ENCODE results near the gene LPCAT1.
"Not testable (repeated sequence)": the region's sequence is repeated elsewhere in the genome, so short reads cannot be mapped to it uniquely, and the experiment has no call there.

LPCAT1 gene, protein sequence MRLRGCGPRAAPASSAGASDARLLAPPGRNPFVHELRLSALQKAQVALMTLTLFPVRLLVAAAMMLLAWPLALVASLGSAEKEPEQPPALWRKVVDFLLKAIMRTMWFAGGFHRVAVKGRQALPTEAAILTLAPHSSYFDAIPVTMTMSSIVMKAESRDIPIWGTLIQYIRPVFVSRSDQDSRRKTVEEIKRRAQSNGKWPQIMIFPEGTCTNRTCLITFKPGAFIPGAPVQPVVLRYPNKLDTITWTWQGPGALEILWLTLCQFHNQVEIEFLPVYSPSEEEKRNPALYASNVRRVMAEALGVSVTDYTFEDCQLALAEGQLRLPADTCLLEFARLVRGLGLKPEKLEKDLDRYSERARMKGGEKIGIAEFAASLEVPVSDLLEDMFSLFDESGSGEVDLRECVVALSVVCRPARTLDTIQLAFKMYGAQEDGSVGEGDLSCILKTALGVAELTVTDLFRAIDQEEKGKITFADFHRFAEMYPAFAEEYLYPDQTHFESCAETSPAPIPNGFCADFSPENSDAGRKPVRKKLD
- total RNA-seq, result 33.8 to 83.2 reads per million in 2 donors

DNA sequence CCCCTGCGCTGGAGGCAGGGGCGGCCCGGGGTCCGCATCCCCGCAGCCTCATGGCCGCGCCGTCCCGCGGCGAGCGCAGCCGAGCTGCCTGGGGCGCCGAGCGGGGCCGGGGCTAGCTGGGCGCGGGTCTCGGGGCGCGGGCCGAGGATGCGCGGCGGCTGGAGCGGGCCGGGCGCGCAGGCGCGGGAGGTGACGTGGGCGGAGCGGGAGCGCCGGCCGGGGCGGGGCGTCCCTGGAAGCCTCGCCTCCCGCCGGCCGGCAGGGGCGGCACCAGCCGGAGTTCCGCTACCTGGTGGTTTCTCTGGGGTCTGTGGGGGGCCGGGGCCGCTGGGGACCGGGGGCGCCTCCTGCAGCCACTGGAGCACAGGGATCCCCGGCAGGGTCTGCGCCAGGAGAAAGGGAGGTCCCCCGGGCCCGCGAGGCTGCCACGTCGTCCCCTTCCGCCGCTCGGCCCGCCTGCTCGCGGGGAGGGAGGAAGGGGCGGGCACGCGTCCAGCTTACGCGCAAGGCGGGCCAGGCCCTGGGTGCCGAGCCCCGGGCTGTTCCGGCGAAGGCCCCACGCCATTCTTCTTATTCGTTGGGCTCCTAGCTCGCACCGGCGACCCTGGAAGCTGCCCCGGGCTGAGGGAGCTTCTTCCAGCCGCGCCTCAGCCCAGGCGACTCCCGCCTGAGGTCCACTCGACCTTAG lies at the start of gene LPCAT1:
LPCAT1 (minus strand) TSS at position 168 of the 688 bp plus-strand sequence; CDS start at position 52, 116 bp downstream.
- peak; percentile 68 for DNase-seq

DNA sequence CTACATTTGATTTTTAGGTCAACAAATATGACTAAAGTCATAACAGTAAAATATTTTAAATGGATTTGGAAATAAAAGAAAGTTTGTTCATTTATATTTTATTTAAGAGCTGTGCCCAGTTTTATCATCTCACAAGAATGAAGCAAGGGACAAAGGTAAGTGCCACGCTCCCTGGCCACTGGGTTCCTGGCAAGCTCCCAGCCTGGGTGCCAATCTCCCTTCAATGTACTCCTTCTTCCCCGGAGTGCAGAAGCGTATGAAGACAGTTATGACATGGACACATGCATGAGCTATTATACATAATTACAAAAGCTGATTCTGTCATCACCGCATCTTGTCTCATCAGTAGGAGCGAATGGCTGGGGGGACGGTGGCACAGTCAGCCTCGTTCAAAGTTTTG lies 48.1 kb upstream of the LPCAT1 start:
- DNase-seq, result not testable (repeated sequence)

GRCh38 chr5:1570975-1571374 lies 47.2 kb upstream of the LPCAT1 start:
- DNase-seq, result no peak

GRCh38 chr5:1568201-1568979 lies 44.6 kb upstream of the LPCAT1 start:
- no peak for DNase-seq

DNA sequence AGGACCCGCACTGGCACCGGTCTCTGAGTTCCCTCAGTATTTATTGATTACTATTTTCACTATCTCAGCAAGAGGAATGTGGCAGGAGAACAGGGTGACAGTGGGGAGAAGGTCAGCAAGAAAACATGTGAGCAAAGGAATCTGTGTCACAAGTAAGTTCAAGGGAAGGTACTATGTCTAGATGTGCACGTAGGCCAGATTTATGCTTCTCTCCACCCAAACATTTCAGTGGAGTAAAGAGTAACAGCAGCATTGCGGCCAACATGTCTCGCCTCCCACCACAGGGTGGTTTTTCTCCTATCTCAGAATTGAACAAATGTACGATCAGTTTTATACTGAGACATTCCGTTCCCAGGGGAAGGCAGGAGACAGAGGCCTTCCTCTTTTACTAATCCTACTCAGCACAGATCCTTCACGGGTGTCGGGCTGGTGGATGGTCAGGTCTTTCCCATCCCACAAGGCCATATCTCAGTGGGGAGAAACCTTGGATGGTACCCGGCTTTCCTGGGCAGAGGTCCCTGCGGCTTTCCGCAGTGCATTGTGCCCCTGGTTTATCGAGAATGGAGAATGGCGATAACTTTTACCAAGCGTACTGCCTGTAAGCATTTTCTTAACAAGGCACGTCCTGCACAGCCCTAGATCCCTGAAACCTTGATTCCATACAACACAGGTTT lies 43.9 kb upstream of the LPCAT1 start:
- DNase-seq, result not testable (repeated sequence)

GRCh38 chr5:1565737-1566734 lies 42.3 kb upstream of the LPCAT1 start:
- DNase-seq, result no peak

DNA sequence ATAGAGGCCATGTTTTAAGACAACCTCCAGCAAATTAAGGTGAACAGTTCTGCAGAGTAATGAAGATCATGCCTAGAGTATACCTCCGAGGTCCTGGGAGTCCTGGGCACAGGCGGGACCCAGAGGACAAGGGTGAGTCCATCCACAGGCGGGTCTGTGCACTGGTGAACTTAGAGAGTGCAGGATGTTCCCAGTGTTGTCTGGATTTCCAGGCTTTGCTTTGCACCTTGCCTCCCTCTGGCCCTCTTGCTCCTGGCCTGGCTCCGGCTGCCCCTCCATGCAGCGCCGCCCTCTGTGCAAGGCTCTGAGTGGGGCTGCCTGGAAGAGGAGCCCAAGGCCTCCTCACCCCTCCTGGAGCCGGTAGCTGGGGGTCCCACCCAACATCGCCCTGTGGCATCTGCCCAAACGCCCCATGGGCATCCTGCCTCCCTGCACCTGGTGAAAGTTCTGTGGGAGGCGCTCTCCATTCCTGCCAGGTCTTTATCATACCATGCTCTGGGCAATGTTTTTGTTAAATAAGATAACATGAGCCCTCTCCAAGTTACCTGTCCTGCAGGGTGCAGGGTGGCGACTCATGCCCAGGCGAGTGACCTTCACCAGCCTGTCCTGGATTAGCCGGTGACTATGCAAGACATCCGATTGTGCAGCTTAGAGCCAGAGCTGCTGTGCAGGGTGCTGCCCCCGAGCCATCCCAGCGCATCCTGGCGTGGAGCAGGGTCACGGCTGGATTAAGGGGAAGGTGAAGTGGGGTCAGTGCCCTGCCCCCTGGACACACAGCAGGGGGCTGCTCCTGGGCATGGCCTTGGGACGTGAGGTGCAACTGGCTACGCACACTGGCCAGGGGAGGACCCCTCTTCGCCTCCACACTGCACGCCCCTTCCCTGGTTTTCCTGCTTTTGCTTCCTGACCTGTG lies 41.3 kb upstream of the LPCAT1 start:
- DNase-seq, result no peak

DNA sequence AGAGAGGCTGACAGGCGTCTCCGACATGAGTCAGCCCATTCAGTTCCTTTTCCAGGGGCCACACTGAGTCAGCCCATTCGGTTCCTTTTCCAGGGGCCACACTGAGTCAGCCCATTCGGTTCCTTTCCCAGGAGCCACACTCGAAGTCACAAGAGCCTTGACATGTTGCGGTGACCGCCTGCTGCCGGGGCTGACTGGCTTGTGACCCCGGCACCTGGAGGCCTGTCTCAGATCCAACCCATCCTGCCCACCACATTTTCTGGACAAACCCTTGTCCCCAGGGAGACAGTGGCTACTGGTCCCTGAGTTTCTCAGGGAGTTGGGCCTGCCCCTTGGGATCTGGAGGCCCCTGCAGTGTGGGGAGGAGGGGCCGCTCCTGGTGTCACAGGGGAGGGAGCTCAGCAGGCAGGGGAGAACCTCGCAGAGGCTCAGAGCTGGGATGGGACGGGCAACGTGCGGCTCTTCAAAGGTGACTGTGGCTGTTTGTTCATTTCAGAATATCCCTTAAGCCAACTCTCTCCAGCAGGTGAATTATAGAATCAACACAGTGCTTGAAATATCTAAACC lies 40.5 kb upstream of the LPCAT1 start:
- DNase-seq, result no peak

DNA sequence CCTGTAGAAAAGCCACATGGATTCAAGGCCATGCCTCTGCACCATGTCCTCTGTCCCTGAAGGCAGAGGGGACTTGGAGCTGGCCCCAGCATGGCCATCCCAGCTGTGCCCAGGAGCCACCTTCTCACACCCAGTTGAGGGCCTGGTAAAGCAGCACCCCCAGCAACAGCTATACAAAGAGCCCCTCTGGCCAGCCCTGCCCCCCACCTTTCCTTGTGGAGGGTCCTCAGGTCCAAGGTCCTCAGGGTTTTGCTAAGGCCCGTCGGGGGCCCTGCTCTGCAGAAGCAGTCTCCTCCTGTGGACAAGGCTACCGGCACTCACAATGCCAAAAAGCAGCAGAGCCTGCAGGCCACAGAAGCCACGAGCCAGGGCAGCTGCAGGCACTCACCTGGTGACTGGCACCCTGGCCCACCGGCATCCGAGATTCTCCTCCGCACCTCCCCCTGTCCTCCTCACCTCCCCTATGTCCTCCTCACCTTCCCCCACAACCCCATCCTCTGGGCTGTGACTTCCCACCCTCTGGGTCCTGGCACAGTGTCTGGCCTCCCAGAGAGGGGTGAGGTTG lies 39.9 kb upstream of the LPCAT1 start:
- DNase-seq, result no peak

DNA sequence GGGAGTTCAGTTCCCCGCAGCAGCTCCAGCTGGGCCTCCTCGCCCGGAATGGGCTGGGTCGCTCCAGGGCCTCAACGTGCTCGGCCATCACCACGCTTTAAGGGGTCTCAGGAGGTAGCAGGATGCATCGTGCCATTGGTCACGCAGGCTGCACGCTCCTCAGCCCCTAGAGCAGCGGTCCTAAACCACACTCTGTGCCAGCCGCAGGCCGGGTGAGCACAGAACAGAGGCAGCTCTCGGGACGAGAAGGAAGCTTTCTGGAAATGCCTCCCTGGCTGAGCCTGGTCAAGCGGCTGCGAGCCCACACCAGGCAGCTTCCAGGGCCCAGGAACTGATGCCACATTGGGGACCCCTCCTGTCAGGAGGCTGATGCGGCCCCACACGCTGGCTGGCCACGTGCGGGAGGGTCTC lies 39.3 kb upstream of the LPCAT1 start:
- DNase-seq, result no peak

DNA sequence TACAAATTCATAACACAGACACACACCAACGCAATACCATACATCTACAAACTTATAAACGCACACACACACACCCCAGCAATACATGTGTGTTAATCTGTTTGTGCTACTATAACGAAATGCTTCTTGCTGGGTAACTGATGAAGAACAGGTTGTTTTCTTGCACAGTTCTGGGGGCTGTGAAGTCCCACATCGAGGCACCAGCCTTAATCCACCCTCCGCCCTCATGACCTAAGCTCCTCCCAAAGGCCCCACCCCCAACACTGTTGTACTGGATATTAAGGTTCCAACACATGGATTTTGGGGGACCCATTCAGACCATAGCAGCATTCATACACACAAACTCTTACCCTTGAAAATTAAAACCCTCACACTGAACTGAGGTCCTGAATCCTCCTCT lies 38.8 kb upstream of the LPCAT1 start:
- no peak for DNase-seq

DNA sequence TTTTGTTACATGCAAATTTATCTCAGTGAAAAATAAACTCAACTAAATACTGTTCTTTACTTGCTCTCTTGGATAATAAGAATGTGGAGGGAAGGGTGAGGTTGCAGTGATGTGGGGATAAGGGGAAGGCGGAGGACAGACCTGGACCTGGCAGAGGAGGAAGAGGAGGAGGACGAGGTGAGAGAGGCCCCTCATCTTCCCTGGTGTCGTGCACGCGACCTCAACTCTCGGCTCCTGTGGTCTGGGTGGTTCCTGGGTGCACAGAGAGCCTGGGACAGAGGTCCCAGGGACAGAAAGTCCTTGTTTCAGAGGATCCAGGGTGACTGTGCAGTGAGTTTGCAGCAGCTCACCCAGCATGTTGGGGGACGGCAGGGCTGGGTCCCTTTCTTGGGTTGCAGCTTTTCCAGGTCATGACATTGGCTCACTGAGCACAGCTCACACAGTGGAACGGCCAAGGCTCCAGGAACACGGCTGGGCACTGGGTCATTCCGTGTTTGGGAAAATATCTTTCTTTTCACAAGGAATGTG lies 37.7 kb upstream of the LPCAT1 start:
- DNase-seq, result no peak

- DNase-seq, result not testable (repeated sequence)
Measured at GRCh38 chr5:1560499-1560898, 36.7 kb upstream of the LPCAT1 start.

GRCh38 chr5:1558944-1559343 lies 35.2 kb upstream of the LPCAT1 start:
- DNase-seq, result no peak

DNA sequence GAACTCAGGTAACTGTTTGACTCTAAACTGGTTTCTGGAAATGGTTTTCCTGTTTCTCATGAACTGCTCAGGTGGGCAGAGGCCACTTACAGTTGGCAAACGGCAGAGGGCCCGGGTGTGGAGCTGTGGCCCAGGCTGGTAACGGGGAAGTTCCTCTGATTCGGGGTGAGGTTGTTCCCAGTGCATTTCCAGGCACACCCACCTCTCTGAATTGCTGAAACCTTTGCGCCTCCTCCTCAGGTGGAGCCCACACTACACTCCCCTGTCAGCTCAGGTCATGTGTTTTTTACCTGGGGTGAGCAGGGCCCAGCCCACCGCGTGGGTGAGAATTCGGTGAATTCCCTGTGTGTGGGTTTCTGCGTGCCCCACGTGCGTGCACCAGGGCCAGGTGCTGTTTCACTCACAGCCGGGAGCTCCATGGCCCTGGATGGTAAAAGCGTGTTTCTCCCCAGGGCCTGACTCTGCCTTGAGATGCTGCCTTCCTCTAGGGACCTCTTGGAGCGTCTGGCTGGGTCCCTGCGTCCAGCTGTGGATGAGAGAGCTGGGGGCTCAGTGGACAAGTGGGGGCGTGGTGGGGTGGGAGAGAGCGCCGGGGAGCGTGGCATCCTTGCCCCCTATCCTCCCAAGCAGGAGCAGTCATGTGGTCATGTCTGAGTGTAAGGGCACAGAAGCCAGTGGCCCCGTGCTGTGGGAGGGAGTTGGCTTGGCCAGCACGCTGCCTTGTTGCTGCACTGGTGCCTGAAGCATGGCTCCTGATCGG lies 33.5 kb upstream of the LPCAT1 start:
- DNase-seq, result no peak

- DNase-seq, result no peak
Measured at GRCh38 chr5:1555808-1556731, 32.3 kb upstream of the LPCAT1 start.

Measured in T-helper 9 cell (primary cell).